Skin epidermis (tissue), 12 donors: ENCODE data around the gene POU2F1.

Experiments
- H3K27ac ChIP-seq, 21 experiments: fragments of 200-600 bp; sonication (generic) in 11 of 21; one replicate each; pipeline ENCODE4 v1.5.0; 2020; ENCODE audit warnings: mild to moderate bottlenecking in 3 of 21, inconsistent platforms in 2 of 21, moderate library complexity in 2 of 21
- H3K4me3 ChIP-seq, 7 experiments: fragments of 200-600 bp; sonication (generic) in 2 of 7; one replicate each; pipeline ENCODE4 v1.5.0; 2020; ENCODE audit warnings: inconsistent platforms in 2 of 7, mild to moderate bottlenecking in 2 of 7, moderate library complexity in 1 of 7

POU2F1 gene

GRCh38 chr1:167447521-167448136 is 226.9 kb downstream of the POU2F1 start:
- Histone ChIP-seq H3K27ac (peak overlapping the region in 10 of 21 experiments; percentile 2 to 79 (median 56)), H3K4me3 (no peak overlapping the region)

- H3K27ac ChIP-seq, result peak overlapping the region in 4 of 21 experiments; percentile 25 to 64 (median 46)
- H3K4me3 ChIP-seq, result no peak overlapping the region
These were observed 230.2 kb downstream of the POU2F1 start for GRCh38 chr1:167450843-167451242.

DNA sequence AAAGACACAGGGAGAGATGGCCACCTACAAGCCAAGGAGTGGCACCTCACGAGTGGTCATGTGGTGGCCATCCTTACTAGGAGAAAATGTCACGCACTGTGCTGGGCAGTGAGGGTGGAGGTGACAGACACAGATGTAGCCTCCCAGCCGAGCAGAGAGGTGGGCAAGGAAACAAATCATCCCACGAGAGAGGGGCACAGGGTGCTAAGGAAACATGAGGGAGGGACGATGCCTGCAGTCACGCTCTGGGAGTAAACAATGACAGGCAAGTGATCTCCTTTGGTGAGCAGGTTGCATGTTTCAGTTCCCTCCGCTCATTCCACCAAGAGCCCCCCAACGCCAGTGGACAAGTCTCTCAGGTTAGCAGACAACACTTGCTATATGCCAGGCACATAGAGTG is 231.8 kb downstream of the POU2F1 start:
- no peak overlapping the region for H3K4me3 ChIP-seq
- peak overlapping the region in 1 of 21 experiments; percentile 13 for H3K27ac ChIP-seq

DNA sequence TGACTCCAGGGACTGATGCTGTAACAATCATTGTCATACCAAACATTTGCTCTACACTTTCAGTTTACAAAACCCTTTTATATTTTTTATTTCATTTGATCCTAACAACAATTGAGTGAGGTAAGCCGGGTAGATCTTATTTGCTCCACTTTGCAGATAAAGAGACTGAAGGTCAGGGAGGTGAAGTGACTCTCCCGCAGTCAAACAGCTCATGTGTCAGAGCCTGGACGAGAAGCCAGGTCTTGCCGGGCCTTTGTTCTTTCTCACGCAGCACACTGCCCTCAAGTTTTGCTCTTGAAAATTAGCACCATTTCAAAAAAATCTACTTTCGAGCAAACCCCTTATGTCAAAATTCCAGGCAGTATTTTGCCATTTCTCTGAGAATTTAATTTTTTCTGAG is 232.4 kb downstream of the POU2F1 start:
- Histone ChIP-seq H3K27ac (peak overlapping the region in 1 of 21 experiments; percentile 44), H3K4me3 (no peak overlapping the region)

DNA sequence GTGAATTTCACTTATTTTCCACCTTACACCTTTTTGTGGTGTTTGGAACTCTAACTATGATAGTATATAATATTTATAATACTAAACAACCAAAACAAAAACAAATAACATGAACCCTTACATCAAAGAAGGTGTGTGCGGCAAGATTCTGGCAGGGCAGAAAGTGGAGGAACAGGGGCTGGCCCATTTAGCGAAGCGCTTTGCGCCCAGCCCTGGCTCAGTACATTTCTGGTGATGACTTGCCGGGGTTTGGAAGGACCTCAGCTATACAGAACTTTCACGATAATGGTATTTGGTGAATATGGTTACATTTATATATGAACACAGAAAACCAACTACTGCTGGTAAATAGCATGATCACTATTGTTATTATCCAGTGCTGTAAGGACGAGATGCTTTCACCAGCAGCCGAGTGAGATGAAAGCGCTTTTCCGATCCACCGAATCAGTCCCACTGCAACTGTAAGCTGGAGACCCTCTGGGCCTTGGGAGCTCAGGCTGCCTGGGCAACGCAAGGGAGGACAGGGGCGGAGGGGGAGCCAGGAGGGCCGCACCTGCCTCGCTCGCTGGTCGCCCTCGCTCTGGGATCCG is 233.7 kb downstream of the POU2F1 start:
- peak overlapping the region; percentile 46 to 78 (median 66) for H3K4me3 ChIP-seq
- H3K27ac ChIP-seq, result peak overlapping the region in 18 of 21 experiments; percentile 72 to 95 (median 84)

- H3K4me3 ChIP-seq, result peak overlapping the region; percentile 46 to 78 (median 66)
- H3K27ac ChIP-seq, result peak overlapping the region in 20 of 21 experiments; percentile 43 to 95 (median 81)
These were observed 234.5 kb downstream of the POU2F1 start for GRCh38 chr1:167454894-167455785.

DNA sequence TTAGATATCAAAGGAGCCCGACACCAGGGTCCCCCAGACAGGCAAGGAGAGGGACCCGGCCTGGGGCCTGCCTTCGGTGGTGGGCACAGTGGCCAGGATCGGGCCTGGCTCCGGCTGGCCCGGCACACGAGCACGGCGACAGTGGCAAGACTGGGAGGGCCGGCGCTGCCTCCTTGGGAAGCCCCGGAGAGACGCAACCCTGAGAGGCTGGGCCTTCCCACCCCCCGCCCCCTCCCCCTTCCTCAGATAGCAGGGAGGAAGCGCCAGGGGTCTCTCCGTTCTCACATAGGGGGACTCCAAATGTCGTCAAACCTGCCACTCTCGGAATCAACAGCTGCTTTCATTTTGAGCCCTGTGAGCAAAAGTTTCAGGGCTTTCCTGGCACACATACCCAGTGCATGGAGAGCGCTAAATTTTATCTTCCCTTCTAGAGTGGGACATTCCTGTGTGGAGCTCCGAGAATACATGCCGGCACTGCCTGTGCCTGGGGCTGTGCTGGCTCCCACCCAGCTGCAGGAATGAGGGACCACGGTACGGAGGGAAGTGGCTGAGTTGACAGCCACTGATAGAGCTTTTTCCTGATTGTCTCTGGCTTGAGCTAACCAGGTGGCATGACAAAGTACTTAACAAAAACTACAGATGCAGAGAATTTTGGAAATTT is 235.2 kb downstream of the POU2F1 start:
- Histone ChIP-seq H3K4me3 (peak overlapping the region; percentile 46 to 78 (median 66)), H3K27ac (peak overlapping the region in 20 of 21 experiments; percentile 43 to 95 (median 81))

GRCh38 chr1:167456524-167456923 is 235.8 kb downstream of the POU2F1 start:
- H3K27ac ChIP-seq, result peak overlapping the region in 7 of 21 experiments; percentile 77 to 95 (median 88)
- H3K4me3 ChIP-seq, result peak overlapping the region in 1 of 7 experiments; percentile 46

GRCh38 chr1:167456926-167457325 is 236.2 kb downstream of the POU2F1 start:
- peak overlapping the region in 2 of 21 experiments; percentile 77 to 93 for H3K27ac ChIP-seq
- no peak overlapping the region for H3K4me3 ChIP-seq

GRCh38 chr1:167457936-167458584 is 237.4 kb downstream of the POU2F1 start:
- H3K4me3 ChIP-seq, result no peak overlapping the region
- H3K27ac ChIP-seq, result no peak overlapping the region

DNA sequence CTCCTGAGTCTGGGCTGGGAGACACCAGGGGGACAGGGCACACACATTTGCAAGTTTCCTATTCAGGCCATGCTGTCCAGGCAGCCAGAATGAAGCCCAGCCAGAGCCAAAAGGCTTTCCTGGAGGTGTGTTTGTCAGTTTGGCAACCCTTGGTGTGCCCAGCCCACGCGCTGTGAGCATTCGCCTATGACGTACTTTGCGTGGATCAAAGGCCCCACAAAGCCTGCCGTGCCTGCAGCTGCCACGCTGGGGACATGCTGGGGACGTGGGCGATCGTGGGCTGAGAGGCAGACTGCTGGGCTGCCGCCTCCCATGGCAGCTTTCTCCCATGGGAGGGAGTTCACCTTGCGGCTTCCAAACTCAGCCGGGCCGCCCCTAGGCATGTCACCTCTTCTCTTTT is 240.2 kb downstream of the POU2F1 start:
- Histone ChIP-seq H3K4me3 (no peak overlapping the region), H3K27ac (no peak overlapping the region)

- no peak overlapping the region for H3K4me3 ChIP-seq
- H3K27ac ChIP-seq, result no peak overlapping the region
These were observed 241.7 kb downstream of the POU2F1 start for GRCh38 chr1:167462341-167462740.

DNA sequence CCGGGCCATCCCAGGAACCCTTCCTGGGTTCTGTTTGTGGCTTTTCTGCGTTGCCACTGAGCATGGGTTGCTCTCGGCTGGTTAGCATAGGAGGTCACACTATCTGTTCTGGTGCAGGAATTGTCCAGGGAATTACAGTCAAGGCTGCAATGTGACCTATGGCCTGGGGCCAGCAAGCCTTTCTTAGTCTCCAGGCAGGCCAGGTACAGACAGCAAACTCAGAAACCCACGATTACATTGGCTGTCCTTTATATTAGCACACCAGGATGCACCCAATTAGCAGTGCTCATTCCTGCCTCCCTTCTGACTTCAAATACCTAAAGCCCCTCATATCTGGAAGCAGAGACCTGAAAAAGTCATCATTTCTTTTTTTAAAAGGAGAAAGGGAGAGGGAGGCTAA is 242.4 kb downstream of the POU2F1 start:
- Histone ChIP-seq H3K27ac (no peak overlapping the region), H3K4me3 (no peak overlapping the region)

DNA sequence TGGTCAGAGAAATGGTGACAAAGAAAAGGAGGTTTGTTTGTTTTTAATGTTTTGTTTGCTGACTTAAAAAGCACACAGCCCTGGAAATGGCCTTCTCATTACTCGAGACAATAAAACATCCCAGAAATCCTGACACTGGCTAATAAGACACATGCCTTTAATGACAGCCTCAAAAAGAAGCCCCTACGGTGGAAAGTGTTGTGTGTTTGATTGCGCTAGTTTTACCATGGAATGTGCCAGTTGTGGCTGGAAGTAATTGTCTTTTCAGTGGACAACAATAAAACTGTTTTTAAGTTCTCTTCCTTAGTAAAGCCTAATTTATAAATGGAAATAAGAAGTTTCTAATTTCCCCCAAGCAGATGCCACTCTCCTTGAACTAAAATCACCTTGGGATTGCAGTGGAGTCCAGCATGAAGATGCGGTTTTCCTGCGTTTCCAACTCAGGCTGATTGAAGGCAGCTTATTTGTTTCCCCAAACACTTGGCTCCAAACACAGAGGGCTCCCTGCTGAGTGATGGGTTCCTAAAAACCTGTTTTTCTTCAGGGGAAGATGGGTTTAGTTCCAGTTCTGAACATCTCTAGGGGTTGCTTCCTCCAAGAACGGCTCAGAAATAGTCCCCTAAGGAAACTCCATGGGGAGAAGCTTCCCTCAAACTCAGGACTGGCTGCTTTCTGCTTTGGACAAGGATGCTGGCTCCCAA is 243.3 kb downstream of the POU2F1 start:
- Histone ChIP-seq H3K4me3 (no peak overlapping the region), H3K27ac (peak overlapping the region in 1 of 21 experiments; percentile 41)

DNA sequence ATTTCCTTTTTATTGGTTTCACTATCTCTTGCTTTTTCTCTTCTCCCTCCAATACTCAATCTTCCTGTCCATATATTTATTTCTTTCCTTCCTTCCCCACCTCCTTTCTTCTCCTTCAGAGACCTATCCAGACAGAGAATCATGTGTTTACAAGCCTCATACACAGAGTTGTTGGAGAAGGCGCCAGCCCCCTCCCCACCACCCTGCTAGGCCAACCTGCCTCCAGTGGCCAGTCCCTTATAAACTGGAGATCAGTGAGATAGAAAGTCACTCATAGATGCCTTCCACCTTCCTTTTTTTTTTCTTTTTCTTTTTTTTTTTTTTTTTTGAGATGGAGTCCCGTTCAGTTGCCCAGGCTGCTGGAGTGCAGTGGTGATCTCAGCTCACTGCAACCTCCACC is 244.3 kb downstream of the POU2F1 start:
- Histone ChIP-seq H3K27ac (no peak overlapping the region), H3K4me3 (no peak overlapping the region)

- no peak overlapping the region for H3K27ac ChIP-seq
- H3K4me3 ChIP-seq, result no peak overlapping the region
These were observed 245.1 kb downstream of the POU2F1 start for GRCh38 chr1:167465743-167466142.

- Histone ChIP-seq H3K4me3 (no peak overlapping the region), H3K27ac (no peak overlapping the region)
These were observed 246.5 kb downstream of the POU2F1 start for GRCh38 chr1:167467126-167467710.

DNA sequence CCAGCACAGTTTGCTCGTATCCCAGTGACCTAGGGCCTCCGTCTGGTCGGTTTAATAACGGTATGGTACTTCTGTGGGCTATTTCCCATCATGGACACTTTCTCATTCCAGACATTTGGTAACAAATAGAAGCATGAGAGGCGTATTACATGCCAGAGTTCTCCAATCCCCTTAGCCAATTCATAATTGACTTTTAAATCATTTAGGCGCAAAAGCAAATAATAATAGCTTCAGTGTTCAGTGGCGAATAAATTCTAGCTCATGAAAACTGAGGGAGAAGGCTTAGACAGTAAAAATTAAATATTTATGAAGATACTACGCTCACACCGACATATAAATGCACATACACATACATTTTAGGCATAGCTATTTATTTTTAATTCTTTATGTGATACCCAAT is 247.1 kb downstream of the POU2F1 start:
- no peak overlapping the region for H3K27ac ChIP-seq
- H3K4me3 ChIP-seq, result no peak overlapping the region
